Stimulated activated CD8-positive, alpha-beta memory T cell treated with anti-CD3 and anti-CD28 coated beads, Interleukin-4, amount 100 ng/mL, for 4 hours (primary cell): ENCODE measurements around the gene PATE4.
"Not testable (repeated sequence)": the region's sequence is repeated elsewhere in the genome, so short reads cannot be mapped to it uniquely, and the experiment has no call there.

Source experiments
- DNase-seq, 2 donors: peaks; one replicate each; pipeline ENCODE4 v3.0.0-alpha.2; 2020; ENCODE audit warnings: low read depth in 2 of 2, low spot score in 1 of 2

PATE4 gene

DNA sequence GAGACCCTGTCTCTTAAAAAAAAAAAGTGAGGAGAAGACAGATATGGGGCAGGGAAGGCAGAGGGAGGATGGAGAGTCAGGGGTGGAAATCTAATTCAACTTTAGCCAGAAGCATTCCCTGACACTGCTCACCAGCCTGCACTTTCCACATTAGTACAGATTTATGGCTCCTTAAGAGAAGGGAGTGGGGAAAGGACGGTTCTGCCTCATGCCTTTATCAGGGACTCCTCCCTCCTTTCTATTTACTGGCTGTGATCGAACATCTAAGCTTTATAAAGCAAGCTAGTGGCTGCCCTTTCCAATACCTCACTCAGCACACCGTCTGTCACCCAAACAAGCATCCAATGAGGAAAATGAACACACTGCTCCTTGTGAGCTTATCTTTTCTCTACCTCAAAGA, at the start of gene PATE4:
Gene PATE4 (plus strand): TSS at position 301 of the 400 bp plus-strand sequence. CDS start 44 bp downstream, at position 345.
- no peak for DNase-seq

DNA sequence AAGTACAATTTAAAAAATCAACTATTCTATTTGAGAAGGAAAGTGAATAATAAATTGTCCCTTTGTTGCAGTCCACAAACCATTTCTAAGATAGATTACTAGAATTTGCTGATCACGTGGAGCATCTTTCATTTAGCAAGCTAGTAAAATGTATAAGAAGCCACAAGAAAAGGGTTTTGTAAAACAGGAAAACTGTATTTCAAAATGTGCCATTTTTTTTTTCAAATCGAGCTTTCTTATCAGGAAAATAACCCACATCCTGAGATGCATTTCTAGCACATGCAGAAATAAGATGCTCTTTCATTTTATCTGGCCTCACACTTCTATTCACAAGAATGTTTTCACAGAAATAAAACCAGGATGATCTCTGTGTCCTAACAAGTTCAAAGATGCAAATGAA, 48.4 kb upstream of the PATE4 start:
- no peak for DNase-seq

GRCh38 chr11:125787827-125788226, 45.3 kb upstream of the PATE4 start, which contains the start of gene PATE3:
PATE3 (plus strand) TSS chr11:125788127; CDS start chr11:125788152, 25 bp downstream.
- no peak for DNase-seq

DNA sequence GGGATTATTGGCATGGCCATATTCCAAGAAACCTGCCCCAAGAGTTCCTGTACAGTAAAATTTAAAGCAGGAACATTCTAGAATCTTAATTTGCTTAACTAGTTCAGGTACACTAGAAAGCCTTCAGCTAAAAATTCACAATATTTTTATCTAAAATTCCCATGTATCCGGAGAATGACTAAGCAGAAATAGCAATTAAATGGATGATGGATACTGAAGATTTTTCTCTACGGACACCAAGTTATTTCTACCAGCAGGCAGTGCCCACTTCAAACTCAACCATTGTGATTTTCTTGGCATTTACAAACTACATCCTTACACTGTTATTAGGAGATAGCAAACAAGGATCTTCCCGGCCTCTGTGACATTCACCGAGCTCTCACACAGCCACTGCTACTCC, 42.3 kb upstream of the PATE4 start:
- no peak for DNase-seq

DNA sequence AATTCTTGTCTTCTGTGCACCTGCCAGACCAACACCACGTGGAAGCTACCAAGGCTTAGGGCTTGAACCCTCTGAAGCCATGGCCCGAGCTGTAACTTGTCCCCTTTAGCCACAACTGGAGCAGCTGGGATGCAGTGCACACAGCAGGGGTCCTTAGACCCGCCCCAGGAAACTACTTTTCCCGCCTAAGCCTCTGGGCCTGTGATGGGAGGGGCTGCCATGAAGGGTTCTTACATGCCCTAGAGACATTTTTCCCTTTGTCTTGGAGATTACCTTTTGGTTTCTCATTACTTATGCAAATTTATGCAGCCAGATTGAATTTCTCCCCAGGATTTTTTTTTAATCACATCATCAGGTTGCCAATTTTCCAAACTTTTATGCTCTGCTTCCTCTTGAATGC, 35.5 kb upstream of the PATE4 start:
- no peak for DNase-seq

GRCh38 chr11:125799808-125800207, 33.3 kb upstream of the PATE4 start:
- DNase-seq = no peak

DNA sequence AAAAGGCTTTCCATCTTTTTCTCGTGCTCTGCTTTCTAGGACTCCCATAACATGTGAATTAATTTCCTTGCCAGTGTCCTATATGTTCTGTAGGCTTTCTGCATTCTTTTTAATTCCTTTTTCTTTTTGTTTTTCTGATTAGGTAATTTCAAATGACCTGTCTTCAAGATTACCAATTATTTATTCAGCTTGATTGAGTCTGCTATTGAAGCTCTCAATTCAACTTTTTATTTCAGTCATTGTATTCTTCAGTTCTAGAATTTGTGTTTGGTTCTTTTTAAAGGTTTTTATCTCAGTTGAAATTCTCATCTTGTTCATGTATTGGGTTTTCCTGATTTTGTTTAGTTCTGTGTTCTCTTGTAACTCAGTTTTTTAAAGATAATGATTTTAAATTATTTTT, 30.7 kb upstream of the PATE4 start:
- no peak for DNase-seq

DNA sequence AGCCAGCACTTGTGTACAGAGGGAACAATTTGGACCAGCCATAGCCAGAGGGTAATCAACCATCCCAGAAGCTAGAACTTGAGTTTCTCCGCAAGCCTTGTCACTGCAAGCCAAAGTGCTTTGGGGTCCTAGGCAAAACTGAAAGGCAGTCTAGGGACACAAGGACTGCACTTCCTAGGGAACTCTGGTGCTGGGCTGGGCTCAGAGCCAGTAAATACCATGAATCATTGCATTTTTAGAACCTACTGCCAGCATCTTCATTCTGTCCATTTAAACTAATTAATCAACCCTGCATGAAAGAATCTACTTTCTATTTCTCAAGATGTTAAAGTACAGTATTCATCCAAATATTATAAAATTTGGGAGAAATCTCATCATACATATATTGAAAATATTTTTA, 25.2 kb upstream of the PATE4 start:
- DNase-seq = no peak

DNA sequence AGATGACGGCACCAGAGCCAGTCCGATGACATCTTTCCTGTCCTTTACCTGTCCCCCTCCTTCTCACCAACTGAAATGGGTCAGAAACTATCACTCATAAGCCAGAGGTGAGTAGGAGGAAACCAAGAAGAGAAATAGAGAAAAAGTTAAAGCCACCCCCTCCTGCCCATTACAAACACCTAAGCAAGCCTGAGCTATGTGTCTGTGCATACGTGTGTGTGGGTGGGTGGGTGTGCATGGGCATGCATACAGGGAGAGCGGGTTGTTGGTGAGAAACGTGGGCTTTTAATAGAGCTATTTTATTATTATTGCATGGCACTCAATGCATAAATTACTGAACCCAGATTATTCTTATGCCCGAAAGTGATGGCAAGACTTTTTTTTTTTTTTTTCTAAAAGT, 2.6 kb downstream of the PATE4 start:
- DNase-seq = no peak

DNA sequence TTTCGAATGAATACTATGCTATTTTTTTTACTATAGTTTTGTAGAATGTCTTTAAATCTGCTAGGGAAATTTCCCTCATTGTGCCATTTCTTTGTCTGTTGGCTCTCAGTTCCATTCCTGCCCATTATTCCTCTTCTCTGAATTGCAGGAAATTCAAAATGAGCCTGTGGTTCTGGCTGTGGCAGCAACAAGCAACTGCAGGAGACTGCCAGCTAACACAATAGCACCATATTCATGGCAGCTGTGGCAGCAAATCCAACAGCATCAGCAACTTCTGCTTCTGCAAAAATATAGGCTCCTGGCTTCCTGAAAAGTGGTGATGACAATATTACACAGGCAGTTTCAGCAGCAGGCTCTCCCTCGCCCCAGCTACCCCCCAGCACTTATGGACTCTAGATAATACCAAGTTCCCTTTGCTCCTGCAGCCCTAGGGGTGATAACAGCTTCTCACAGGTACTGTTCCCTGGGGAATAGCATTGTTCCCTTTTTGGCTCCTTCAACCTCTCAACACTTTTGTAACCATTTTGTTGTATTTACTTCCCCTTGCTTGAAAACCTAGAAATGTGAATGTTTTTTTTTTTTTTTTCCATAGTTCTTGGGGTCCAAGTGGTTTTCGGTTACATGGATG, 9.3 kb downstream of the PATE4 start:
- DNase-seq = no peak

GRCh38 chr11:125846188-125846587, 13.1 kb downstream of the PATE4 start:
- DNase-seq = no peak

DNA sequence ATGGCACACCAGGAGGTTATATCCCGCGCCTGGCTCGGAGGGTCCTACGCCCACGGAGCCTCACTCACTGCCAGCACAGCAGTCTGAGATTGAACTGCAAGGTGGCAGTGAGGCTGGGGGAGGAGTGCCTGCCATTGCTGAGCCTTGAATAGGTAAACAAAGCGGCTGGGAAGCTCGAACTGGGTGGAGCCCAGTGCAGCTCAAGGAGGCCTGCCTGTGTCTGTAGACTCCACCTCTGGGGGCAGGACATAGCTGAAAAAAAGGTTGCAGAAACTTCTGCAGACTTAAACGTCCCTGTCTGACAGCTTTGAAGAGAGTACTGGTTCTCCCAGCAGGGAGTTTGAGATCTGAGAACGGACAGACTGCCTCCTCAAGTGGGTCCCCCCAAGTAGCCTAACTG, 24.6 kb downstream of the PATE4 start:
- not testable (repeated sequence) for DNase-seq

DNA sequence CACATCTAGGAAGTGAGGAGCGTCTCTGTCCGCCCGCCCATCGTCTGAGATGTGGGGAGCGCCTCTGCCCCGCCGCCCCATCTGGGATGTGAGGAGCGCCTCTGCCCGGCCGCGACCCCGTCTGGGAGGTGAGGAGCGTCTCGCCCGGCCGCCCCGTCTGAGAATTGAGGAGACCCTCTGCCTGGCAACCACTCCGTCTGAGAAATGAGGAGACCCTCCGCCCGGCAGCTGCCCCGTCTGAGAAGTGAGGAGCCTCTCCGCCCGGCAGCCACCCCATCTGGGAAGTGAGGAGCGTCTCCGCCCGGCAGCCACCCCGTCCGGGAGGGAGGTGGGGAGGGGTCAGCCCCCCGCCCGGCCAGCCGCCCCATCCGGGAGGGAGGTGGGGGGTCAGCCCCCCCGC, 29.7 kb downstream of the PATE4 start:
- DNase-seq = not testable (repeated sequence)

GRCh38 chr11:125865354-125865753, 32.2 kb downstream of the PATE4 start:
- not testable (repeated sequence) for DNase-seq

DNA sequence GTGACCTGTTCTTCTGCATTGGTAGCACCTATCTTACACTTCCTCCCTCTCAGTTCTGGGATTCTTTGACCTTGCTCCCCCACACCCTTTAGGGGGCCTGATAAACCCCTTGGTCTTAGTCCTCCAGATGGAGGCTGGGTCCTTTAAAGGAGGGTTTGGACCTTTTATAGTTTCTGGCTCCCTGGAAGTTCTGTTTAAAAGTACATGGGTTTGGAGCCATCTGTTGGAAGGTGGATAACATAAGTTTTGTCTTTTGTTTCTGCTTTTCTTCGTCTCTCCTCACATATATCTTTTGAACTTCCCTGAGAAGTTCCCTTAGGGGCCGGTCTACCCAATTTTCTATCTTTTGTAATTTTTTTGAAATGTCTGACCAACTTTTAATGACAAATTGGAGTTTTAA, 36.4 kb downstream of the PATE4 start:
- DNase-seq = no peak

DNA sequence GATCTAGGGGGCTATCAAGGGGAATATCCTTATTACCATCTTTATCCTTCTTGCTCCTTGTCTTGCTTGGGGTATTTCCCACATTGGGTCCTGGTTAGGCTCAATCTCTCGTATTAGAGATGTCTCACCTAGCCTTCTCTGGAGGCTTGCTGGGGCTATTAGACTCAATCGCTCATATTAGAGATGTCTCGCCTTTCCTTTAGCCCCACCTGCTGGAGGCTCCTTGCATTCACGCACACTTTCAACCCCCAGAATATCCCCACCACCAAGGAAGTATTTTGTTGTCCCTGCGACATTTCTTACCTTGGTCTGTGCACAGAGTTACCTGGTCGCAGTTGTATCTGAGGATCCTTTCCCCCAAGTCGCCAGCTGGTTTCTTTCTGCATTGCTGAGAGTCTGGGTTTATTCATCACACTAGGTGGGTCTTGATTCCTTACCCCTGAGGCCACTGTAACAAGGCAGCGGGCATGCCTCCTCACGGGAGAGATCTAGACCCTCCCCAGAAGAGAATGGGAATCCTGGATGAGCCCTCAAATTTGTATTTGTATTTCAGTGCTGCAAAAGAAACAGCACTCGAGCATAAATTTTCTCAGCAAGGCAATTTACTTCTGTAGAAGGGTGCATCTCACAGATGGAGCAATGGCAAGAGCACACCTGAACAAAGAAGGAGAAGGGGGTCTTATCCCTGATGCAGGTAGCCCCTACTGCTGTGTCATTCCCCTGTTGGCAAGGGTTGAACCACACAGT, 38.4 kb downstream of the PATE4 start:
- DNase-seq = no peak

GRCh38 chr11:125872138-125872491, 39.0 kb downstream of the PATE4 start:
- no peak for DNase-seq

GRCh38 chr11:125873881-125874555, 40.9 kb downstream of the PATE4 start:
- no peak for DNase-seq

- no peak for DNase-seq
These were observed 41.5 kb downstream of the PATE4 start for GRCh38 chr11:125874556-125875124.

GRCh38 chr11:125881291-125881690, 48.2 kb downstream of the PATE4 start:
- no peak for DNase-seq

- DNase-seq = no peak
These were observed 50.3 kb downstream of the PATE4 start for GRCh38 chr11:125883375-125883774.

- no peak for DNase-seq
These were observed 53.9 kb downstream of the PATE4 start for GRCh38 chr11:125886997-125887372.
